ENCODE data around the gene TMEM37. TPM values are rescaled to one million over a fixed set of nuclear protein-coding genes. Genes with fewer than 3 reads are reported as not detected.

The TMEM37 gene
- total and polyA plus RNA-seq, 2 of the 8 experiments (the other 6 are each of a cell fraction or from before 2014, with no cell fraction given), result 11.0 to 16.2 TPM

GRCh38 chr2:119397196-119397595 is 34.5 kb upstream of the TMEM37 start:
- no peak overlapping the region for H2BK120ac ChIP-seq (replicated peaks; ENCODE audit: low read depth, low read length)
- H4K20me1 ChIP-seq (replicated peaks in 1 of 2; ENCODE audit: control insufficient read depth in 1 of 2, insufficient read depth in 2 of 2, low read length in 2 of 2), result no peaks in the 10 kb centered on the region
- DNase-seq (ENCODE audit: low read depth in 1 of 2, low spot score in 2 of 2), result no peak
- no peak overlapping the region for H2BK15ac ChIP-seq (ENCODE audit: low read length)
- no peaks in the 10 kb centered on the region for H3K23me2 ChIP-seq (ENCODE audit: low read depth, low read length)
- no peak overlapping the region for H2BK5ac ChIP-seq (ENCODE audit: low read depth, low read length)
- CTCF ChIA-PET (ENCODE audit: partially characterized antibody), result interaction anchor here (0.5 to 21.3 kb wide), 3 partner anchors 14 to 79 kb away, joined by 3 to 411 read pairs (median 4); no protein-coding TSS in a partner anchor
- no peak overlapping the region for H2AK5ac ChIP-seq (ENCODE audit: low read depth, low read length)
- no peak overlapping the region for H3K4me3 ChIP-seq (ENCODE audit: extremely low read depth in 1 of 4, insufficient read depth in 2 of 4, low read depth in 3 of 4, low read length in 4 of 4)
- no peaks in the 10 kb centered on the region for H3K27me3 ChIP-seq (replicated peaks in 1 of 4; ENCODE audit: control insufficient read depth in 3 of 4, extremely low read depth in 1 of 4, insufficient read depth in 3 of 4, low read length in 3 of 4)
- no peak for FAIRE-seq
- 80% methylated on average over 6 of the region's 6 CpGs; no CpG with 5 or more reads in 1 of the 2 experiments for WGBS, 2 experiments (ENCODE audit: extremely low coverage in 1 of 2, insufficient coverage in 1 of 2, insufficient read length in 1 of 2, insufficient replicate concordance in 2 of 2, low coverage in 1 of 2, low lambda C conversion rate in 2 of 2, missing lambda C conversion rate in 1 of 2)
- POLR2A ChIA-PET (ENCODE audit: partially characterized antibody), result no interaction called here
- no peaks in the 10 kb centered on the region for H3K36me3 ChIP-seq (ENCODE audit: control insufficient read depth in 2 of 4, insufficient read depth in 4 of 4, low read length in 3 of 4)
- no peak overlapping the region for H2BK12ac ChIP-seq (ENCODE audit: low read depth, low read length)
- H4K91ac ChIP-seq (replicated peaks; ENCODE audit: insufficient read length, low read length), result no peak overlapping the region
- H3K4ac ChIP-seq (replicated peaks; ENCODE audit: insufficient read length, low read depth, low read length), result no peak overlapping the region
- no peaks in the 10 kb centered on the region for H3K79me1 ChIP-seq (ENCODE audit: low read depth, low read length)
- no peak overlapping the region for H3K23ac ChIP-seq (ENCODE audit: insufficient read length)
- no peak overlapping the region for H3K4me2 ChIP-seq (ENCODE audit: insufficient read depth in 1 of 2, low read depth in 2 of 2, low read length in 2 of 2)
- no peak overlapping the region for H2AFZ ChIP-seq (ENCODE audit: low read length)
- H3K27ac ChIP-seq (ENCODE audit: low read depth, low read length), result no peak overlapping the region
- no peak overlapping the region for H4K5ac ChIP-seq (ENCODE audit: insufficient read length, low read depth, low read length)
- 0 out of 2 replicates have a peak overlapping the region, but pooled peaks have one; percentile 1 for H3K18ac ChIP-seq (ENCODE audit: extremely low read depth, low read length)
- H3K9ac ChIP-seq (replicated peaks in 1 of 4; ENCODE audit: extremely low read depth in 1 of 4, low read depth in 3 of 4, low read length in 3 of 4), result no peak overlapping the region
- no peaks in the 10 kb centered on the region; a peak in 1 of 7 replicates for H3K4me1 ChIP-seq (replicated peaks in 1 of 4; ENCODE audit: control insufficient read depth in 3 of 4, insufficient read depth in 4 of 4, low read length in 3 of 4)
- H3K79me2 ChIP-seq (ENCODE audit: control insufficient read depth in 1 of 2, insufficient read depth in 2 of 2, low read length in 2 of 2), result no peaks in the 10 kb centered on the region
- no peak overlapping the region for H3K56ac ChIP-seq (replicated peaks; ENCODE audit: insufficient read length, low read depth, low read length)
- H2BK20ac ChIP-seq (ENCODE audit: low read length), result no peak overlapping the region
- H3K9me3 ChIP-seq (ENCODE audit: insufficient read depth in 2 of 2, low read depth in 1 of 2, low read length in 1 of 2), result no peaks in the 10 kb centered on the region
- H3K14ac ChIP-seq (ENCODE audit: insufficient read length), result no peak overlapping the region
- no peak overlapping the region; the same call in 1 of the 2 replicates for H4K8ac ChIP-seq (ENCODE audit: extremely low read depth, insufficient read depth, low read length)
- TF ChIP-seq SIN3A (conservative IDR thresholded peaks at IDR 0.05 in 1 of 2, IDR thresholded peaks at IDR 0.05 in 1 of 2; ENCODE audit: low read depth in 1 of 2, low read length in 2 of 2) (no peak), EGR1 (IDR thresholded peaks at IDR 0.05; ENCODE audit: borderline replicate concordance, low read depth, low read length) (no peak), RAD21 (IDR thresholded peaks at IDR 0.05 in 1 of 2, conservative IDR thresholded peaks at IDR 0.05 in 1 of 2; ENCODE audit: low read depth in 2 of 2, low read length in 2 of 2) (no peak), BRCA1 (IDR thresholded peaks at IDR 0.05; ENCODE audit: low read depth, low read length) (no peak), BCL11A (IDR thresholded peaks at IDR 0.05; ENCODE audit: low read depth in 2 of 2, low read length in 2 of 2) (no peak), CBX8 (IDR thresholded peaks at IDR 0.05; ENCODE audit: borderline replicate concordance, low read depth, low read length) (no peak), KDM1A (IDR thresholded peaks at IDR 0.05; ENCODE audit: borderline replicate concordance, low read length) (no peak), POU5F1 (IDR thresholded peaks at IDR 0.05; ENCODE audit: low read depth, low read length) (no peak), FOSL1 (IDR thresholded peaks at IDR 0.05; ENCODE audit: insufficient read depth, low read depth, low read length) (no peak), TEAD4 (IDR thresholded peaks at IDR 0.05; ENCODE audit: low read depth, low read length) (no peak), SP1 (IDR thresholded peaks at IDR 0.05; ENCODE audit: low read depth, low read length) (no peak)
- TF ChIP-seq, protein P1, sequence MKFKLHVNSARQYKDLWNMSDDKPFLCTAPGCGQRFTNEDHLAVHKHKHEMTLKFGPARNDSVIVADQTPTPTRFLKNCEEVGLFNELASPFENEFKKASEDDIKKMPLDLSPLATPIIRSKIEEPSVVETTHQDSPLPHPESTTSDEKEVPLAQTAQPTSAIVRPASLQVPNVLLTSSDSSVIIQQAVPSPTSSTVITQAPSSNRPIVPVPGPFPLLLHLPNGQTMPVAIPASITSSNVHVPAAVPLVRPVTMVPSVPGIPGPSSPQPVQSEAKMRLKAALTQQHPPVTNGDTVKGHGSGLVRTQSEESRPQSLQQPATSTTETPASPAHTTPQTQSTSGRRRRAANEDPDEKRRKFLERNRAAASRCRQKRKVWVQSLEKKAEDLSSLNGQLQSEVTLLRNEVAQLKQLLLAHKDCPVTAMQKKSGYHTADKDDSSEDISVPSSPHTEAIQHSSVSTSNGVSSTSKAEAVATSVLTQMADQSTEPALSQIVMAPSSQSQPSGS (IDR thresholded peaks at IDR 0.05; ENCODE audit: low read length), result no peak
